HepG2 (cell line): ENCODE data around the gene AKR1C2. TPM values are rescaled to one million over a fixed set of nuclear protein-coding genes. Genes with fewer than 3 reads are reported as not detected.

ENCODE experiments used
- BCL6 ChIP-seq: IDR thresholded peaks from 2 replicates; pipeline ENCODE4 v1.6.1; 2016; ENCODE audit warnings: missing genetic modification reagents, missing compliant biosample characterization
- CEBPZ ChIP-seq: IDR thresholded peaks from 2 replicates; pipeline ENCODE4 v1.6.1; 2012; ENCODE audit warnings: low read length, improper control_type of control experiment
- NBN ChIP-seq: fragments of 450-650 bp; conservative IDR thresholded peaks from 2 replicates; pipeline ENCODE4 v1.6.1; 2017
- TOE1 ChIP-seq: sonication (generic); formaldehyde crosslinking; IDR thresholded peaks from 2 replicates; pipeline ENCODE4 v1.4.0; 2020; ENCODE audit warnings: mild to moderate bottlenecking, missing genetic modification reagents
- TRIM22 ChIP-seq: fragments of 450-650 bp; IDR thresholded peaks from 2 replicates; pipeline ENCODE4 v1.6.1; 2017
- ZBTB43 ChIP-seq: sonication (generic); formaldehyde crosslinking; conservative IDR thresholded peaks from 2 replicates; pipeline ENCODE4 v1.4.0; 2020; ENCODE audit warnings: missing genetic modification reagents
- ZNF234 ChIP-seq: sonication (generic); formaldehyde crosslinking; conservative IDR thresholded peaks from 2 replicates; pipeline ENCODE4 v1.5.1; 2020; ENCODE audit warnings: mild to moderate bottlenecking, missing genetic modification reagents
- ZNF318 ChIP-seq: sonication (generic); formaldehyde crosslinking; IDR thresholded peaks from 2 replicates; pipeline ENCODE4 v1.4.0; 2020; ENCODE audit warnings: mild to moderate bottlenecking, missing genetic modification reagents
- ZNF350 ChIP-seq: sonication (generic); formaldehyde crosslinking; IDR thresholded peaks from 2 replicates; pipeline ENCODE4 v1.4.0; 2020; ENCODE audit warnings: mild to moderate bottlenecking, low read depth, missing genetic modification reagents, borderline replicate concordance
- ZNF382 ChIP-seq: sonication (generic); formaldehyde crosslinking; IDR thresholded peaks from 2 replicates; pipeline ENCODE4 v1.5.0; 2020; ENCODE audit warnings: missing genetic modification reagents, mild to moderate bottlenecking, borderline replicate concordance
- ZNF589 ChIP-seq: sonication (generic); formaldehyde crosslinking; conservative IDR thresholded peaks from 2 replicates; pipeline ENCODE4 v1.8.0; 2022; ENCODE audit warnings: mild to moderate bottlenecking, moderate library complexity, missing genetic modification reagents
- ZNF644 ChIP-seq: IDR thresholded peaks from 2 replicates; pipeline ENCODE4 v1.6.1; 2016; ENCODE audit warnings: low read depth
- ZNF816 ChIP-seq: sonication (generic); formaldehyde crosslinking; IDR thresholded peaks from 2 replicates; pipeline ENCODE4 v1.8.0; 2022; ENCODE audit warnings: missing genetic modification reagents, mild to moderate bottlenecking, borderline replicate concordance
- polyA plus RNA-seq, 8 experiments: library from polyadenylated mRNA; depleted of rRNA in 3 of 8; stranded (reverse) in 7 of 8; unstranded in 1 of 8; fragments of >200 nt; fragmentation: Illumina TruSeq in 4 of 8; extraction: Trizol in 4 of 8; gene quantifications; 2 replicates each; pipeline versions ENCODE4 v1.2.1 to v1.2.3, GENCODE V29; 2011 to 2016; ENCODE audit warnings: low read depth in 4 of 8, missing spikeins in 1 of 8, mixed read lengths in 1 of 8; ENCODE audit not compliant: insufficient read depth in 1 of 8
- total RNA-seq, 5 experiments: library from RNA; depleted of rRNA; stranded (reverse); fragments of >200 nt; fragmentation: Illumina TruSeq; extraction: Trizol; gene quantifications; 2 replicates each; pipeline ENCODE4 v1.2.3, GENCODE V29; 2016; ENCODE audit warnings: low read depth in 1 of 5

The AKR1C2 gene
- total and polyA plus RNA-seq, 2 of the 13 experiments (the other 11 are each of a cell fraction or from before 2014, with no cell fraction given) = 140 to 900 TPM

- no peak for TF ChIP-seq TRIM22
- no peak for TF ChIP-seq ZNF318 (CRISPR knock-in tag)
- TF ChIP-seq TOE1 = no peak
- peak; percentile 75 for TF ChIP-seq BCL6 (CRISPR knock-in tag)
- TF ChIP-seq ZNF350 (CRISPR knock-in tag) = no peak
- no peak for TF ChIP-seq CEBPZ
- TF ChIP-seq ZNF644 (CRISPR knock-in tag) = peak; percentile 82
- no peak for TF ChIP-seq NBN
- TF ChIP-seq ZBTB43 (CRISPR knock-in tag) = peak; percentile 62
- TF ChIP-seq ZNF816 = peak; percentile 74; the same call in 1 of the 2 replicates
- TF ChIP-seq ZNF589 = no peak
- no peak for TF ChIP-seq ZNF382 (CRISPR knock-in tag)
- no peak for TF ChIP-seq ZNF234
These were observed 55.7 kb downstream of the AKR1C2 start (continued) for GRCh38 chr10:4947635-4948596.
